HepG2 (cell line): ENCODE measurements around the gene POU5F1. TPM values are rescaled to one million over a fixed set of nuclear protein-coding genes. Genes with fewer than 3 reads are reported as not detected.

Experiments
- ATAC-seq: fragments of 200-7000 bp; cut with Tn5 transposase; 3 replicates; pipeline ENCODE4 v1.9.1; 2020; ENCODE audit warnings: mild to moderate bottlenecking, moderate library complexity
- BruUV-seq: library from RNA; stranded (reverse); fragments of 400-500 nt; replicated peaks from 2 replicates; lab custom pipeline; 2021; lab: Mats Ljungman, UMichigan
- CTCF ChIA-PET: fragments of 300-600 bp; formaldehyde crosslinking; extraction: SDS; loops from one replicate; lab custom pipeline; 2021; ENCODE audit warnings: low total read pairs, inconsistent platforms, low intra/inter-chr PET ratio; lab: Yijun Ruan, JAX
- POLR2A ChIA-PET: fragments of 350-600 bp; sonication (Branson Sonifier 250); formaldehyde crosslinking; loops from one replicate; lab custom pipeline; 2020; ENCODE audit warnings: antibody characterized with exemption, inconsistent platforms; lab: Yijun Ruan, JAX
- DNase-seq: peaks from one replicate; pipeline ENCODE4 v3.0.0-alpha.2; 2015; ENCODE audit warnings: low spot score
- FAIRE-seq: peaks from 3 replicates; lab custom pipeline; 2011; peaks lifted over from hg19 to GRCh38; lab: Jason Lieb, UNC
- H2AFZ ChIP-seq: one replicate; pipeline ENCODE4 v1.6.1; 2011; ENCODE audit warnings: low read length, inconsistent platforms
- H3K27ac ChIP-seq: fragments of 300-600 bp; 3 replicates; pipeline ENCODE4 v1.8.0; 2011; ENCODE audit warnings: mixed run types, mild to moderate bottlenecking, mixed read lengths, low read length, inconsistent platforms; ENCODE audit not compliant: insufficient read depth; ENCODE audit errors: extremely low read length
- H3K27me3 ChIP-seq, 2 experiments: fragments of 200-600 bp in 1 of 2; 2 replicates in 1 of 2; 3 replicates in 1 of 2; pipeline versions ENCODE4 v1.6.0 to v1.8.0; 2011; ENCODE audit warnings: low read length in 2 of 2, mild to moderate bottlenecking in 2 of 2, moderate library complexity in 2 of 2, inconsistent platforms in 1 of 2; ENCODE audit not compliant: insufficient read depth in 2 of 2, control insufficient read depth in 1 of 2
- H3K36me3 ChIP-seq, 2 experiments: fragments of 200-600 bp in 1 of 2; replicated peaks in 1 of 2; 2 replicates in 1 of 2; 3 replicates in 1 of 2; pipeline versions ENCODE4 v1.5.1 to v1.8.0; 2011; ENCODE audit warnings: low read length in 2 of 2, inconsistent platforms in 1 of 2; ENCODE audit not compliant: insufficient read depth in 2 of 2, control insufficient read depth in 1 of 2
- H3K4me1 ChIP-seq: 2 replicates; pipeline ENCODE4 v1.5.1; 2012; ENCODE audit warnings: low read length, inconsistent platforms; ENCODE audit not compliant: insufficient read depth
- H3K4me2 ChIP-seq: 2 replicates; pipeline ENCODE4 v1.6.0; 2011; ENCODE audit warnings: low read depth, low read length, inconsistent platforms
- H3K4me3 ChIP-seq, 3 experiments: fragments of 200-600 bp in 1 of 3; sonication (generic), shearing (Covaris generic) in 1 of 3; replicated peaks in 1 of 3; 2 replicates each; pipeline ENCODE4 v1.5.1; 2011 to 2016; ENCODE audit warnings: low read length in 3 of 3, inconsistent platforms in 2 of 3, low read depth in 2 of 3, mild to moderate bottlenecking in 2 of 3, control low read depth in 1 of 3, mixed read lengths in 1 of 3; ENCODE audit not compliant: insufficient read depth in 1 of 3
- H3K79me2 ChIP-seq: one replicate; pipeline ENCODE4 v1.6.1; 2011; ENCODE audit warnings: low read length, inconsistent platforms; ENCODE audit not compliant: insufficient read depth
- H3K9ac ChIP-seq: 2 replicates; pipeline ENCODE4 v1.6.0; 2011; ENCODE audit warnings: mild to moderate bottlenecking, low read depth, low read length, inconsistent platforms; ENCODE audit not compliant: insufficient read depth
- H3K9me3 ChIP-seq: 2 replicates; pipeline ENCODE4 v1.5.1; 2012; ENCODE audit warnings: mild to moderate bottlenecking, low read length
- H4K20me1 ChIP-seq: 2 replicates; pipeline ENCODE4 v1.6.0; 2011; ENCODE audit warnings: inconsistent platforms, mild to moderate bottlenecking, low read length, moderate library complexity; ENCODE audit not compliant: insufficient read depth
- ARID4A ChIP-seq: sonication (generic); formaldehyde crosslinking; IDR thresholded peaks from 2 replicates; pipeline ENCODE4 v1.5.0; 2020; ENCODE audit warnings: mild to moderate bottlenecking, missing genetic modification reagents, borderline replicate concordance
- SMAD3 ChIP-seq: sonication (generic); formaldehyde crosslinking; IDR thresholded peaks from 2 replicates; pipeline ENCODE4 v1.4.0; 2020; ENCODE audit warnings: missing genetic modification reagents
- SMAD9 ChIP-seq: sonication (generic); formaldehyde crosslinking; IDR thresholded peaks from 2 replicates; pipeline ENCODE4 v1.5.1; 2020; ENCODE audit warnings: mild to moderate bottlenecking, missing genetic modification reagents
- TCF12 ChIP-seq, 2 experiments: fragments of 450-650 bp in 1 of 2; sonication (generic) in 1 of 2; formaldehyde crosslinking in 1 of 2; IDR thresholded peaks; 2 replicates each; pipeline versions ENCODE4 v1.6.1 to v1.8.0; 2017 to 2022; ENCODE audit warnings: antibody characterized with exemption in 1 of 2, mild to moderate bottlenecking in 1 of 2, missing genetic modification reagents in 1 of 2, moderate library complexity in 1 of 2
- ZFP1 ChIP-seq: IDR thresholded peaks from 2 replicates; pipeline ENCODE4 v1.6.1; 2016
- ZNF772 ChIP-seq: sonication (generic); formaldehyde crosslinking; IDR thresholded peaks from 2 replicates; pipeline ENCODE4 v1.5.0; 2020; ENCODE audit warnings: mild to moderate bottlenecking, missing genetic modification reagents
- WGBS: methylation state at CpG from one replicate; pipeline ENCODE4 v1.1.6; 2017; ENCODE audit warnings: low lambda C conversion rate; 5-methylcytosine and 5-hydroxymethylcytosine counted together
- in situ Hi-C: cut with HindIII; loops from 2 replicates; pipeline ENCODE4 v1.10.0; 2017; ENCODE audit warnings: low pct_unique_long_range_greater_than_20kb; ENCODE audit not compliant: extremely low pct_ligation_motif_present
- intact Hi-C: fragments of 100-400 bp; cut with micrococcal nuclease; formaldehyde crosslinking; loops from one replicate; pipeline ENCODE4 v1.10.0; 2022; ENCODE audit not compliant: unreplicated experiment
- polyA plus RNA-seq, 8 experiments: library from polyadenylated mRNA; depleted of rRNA in 3 of 8; stranded (reverse) in 7 of 8; unstranded in 1 of 8; fragments of >200 nt; fragmentation: Illumina TruSeq in 4 of 8; extraction: Trizol in 4 of 8; gene quantifications; 2 replicates each; pipeline versions ENCODE4 v1.2.1 to v1.2.3, GENCODE V29; 2011 to 2016; ENCODE audit warnings: low read depth in 4 of 8, missing spikeins in 1 of 8, mixed read lengths in 1 of 8; ENCODE audit not compliant: insufficient read depth in 1 of 8
- total RNA-seq, 5 experiments: library from RNA; depleted of rRNA; stranded (reverse); fragments of >200 nt; fragmentation: Illumina TruSeq; extraction: Trizol; gene quantifications; 2 replicates each; pipeline ENCODE4 v1.2.3, GENCODE V29; 2016; ENCODE audit warnings: low read depth in 1 of 5
- TF ChIP-seq, protein P1 (sequence below): sonication (generic); formaldehyde crosslinking; IDR thresholded peaks from 2 replicates; pipeline ENCODE4 v1.4.0; 2020; ENCODE audit warnings: missing genetic modification reagents

The POU5F1 gene
- total and polyA plus RNA-seq, 2 of the 13 experiments (the other 11 are each of a cell fraction or from before 2014, with no cell fraction given): 2.5 to 7.2 TPM

GRCh38 chr6:31170987-31171671 lies 647 bp upstream of the POU5F1 start:
- intact Hi-C loops: no loop called here
- Histone ChIP-seq H3K4me2 (no peak overlapping the region), H3K4me1 (no peaks in the 10 kb centered on the region), H3K27ac (no peak overlapping the region), H3K4me3 (no peak overlapping the region), H3K9me3 (no peaks in the 10 kb centered on the region), H4K20me1 (no peaks in the 10 kb centered on the region; the same call in 1 of the 2 replicates), H2AFZ (no peak overlapping the region), H3K36me3 (peaks cover 6 to 31% of the 10 kb centered on the region in 2 experiments), H3K9ac (no peak overlapping the region), H3K27me3 (no peaks in the 10 kb centered on the region), H3K79me2 (peaks cover 1% of the 10 kb centered on the region)
- DNase-seq (no peak), ATAC-seq (no peak), FAIRE-seq (no peak)
- ChIA-PET POLR2A (no interaction called here), CTCF (no interaction called here)
- in situ Hi-C loops: no loop called here
- BruUV-seq: no TSS peak
- no peak for TF ChIP-seq SMAD3 (CRISPR knock-in tag)
- TF ChIP-seq, protein P1, sequence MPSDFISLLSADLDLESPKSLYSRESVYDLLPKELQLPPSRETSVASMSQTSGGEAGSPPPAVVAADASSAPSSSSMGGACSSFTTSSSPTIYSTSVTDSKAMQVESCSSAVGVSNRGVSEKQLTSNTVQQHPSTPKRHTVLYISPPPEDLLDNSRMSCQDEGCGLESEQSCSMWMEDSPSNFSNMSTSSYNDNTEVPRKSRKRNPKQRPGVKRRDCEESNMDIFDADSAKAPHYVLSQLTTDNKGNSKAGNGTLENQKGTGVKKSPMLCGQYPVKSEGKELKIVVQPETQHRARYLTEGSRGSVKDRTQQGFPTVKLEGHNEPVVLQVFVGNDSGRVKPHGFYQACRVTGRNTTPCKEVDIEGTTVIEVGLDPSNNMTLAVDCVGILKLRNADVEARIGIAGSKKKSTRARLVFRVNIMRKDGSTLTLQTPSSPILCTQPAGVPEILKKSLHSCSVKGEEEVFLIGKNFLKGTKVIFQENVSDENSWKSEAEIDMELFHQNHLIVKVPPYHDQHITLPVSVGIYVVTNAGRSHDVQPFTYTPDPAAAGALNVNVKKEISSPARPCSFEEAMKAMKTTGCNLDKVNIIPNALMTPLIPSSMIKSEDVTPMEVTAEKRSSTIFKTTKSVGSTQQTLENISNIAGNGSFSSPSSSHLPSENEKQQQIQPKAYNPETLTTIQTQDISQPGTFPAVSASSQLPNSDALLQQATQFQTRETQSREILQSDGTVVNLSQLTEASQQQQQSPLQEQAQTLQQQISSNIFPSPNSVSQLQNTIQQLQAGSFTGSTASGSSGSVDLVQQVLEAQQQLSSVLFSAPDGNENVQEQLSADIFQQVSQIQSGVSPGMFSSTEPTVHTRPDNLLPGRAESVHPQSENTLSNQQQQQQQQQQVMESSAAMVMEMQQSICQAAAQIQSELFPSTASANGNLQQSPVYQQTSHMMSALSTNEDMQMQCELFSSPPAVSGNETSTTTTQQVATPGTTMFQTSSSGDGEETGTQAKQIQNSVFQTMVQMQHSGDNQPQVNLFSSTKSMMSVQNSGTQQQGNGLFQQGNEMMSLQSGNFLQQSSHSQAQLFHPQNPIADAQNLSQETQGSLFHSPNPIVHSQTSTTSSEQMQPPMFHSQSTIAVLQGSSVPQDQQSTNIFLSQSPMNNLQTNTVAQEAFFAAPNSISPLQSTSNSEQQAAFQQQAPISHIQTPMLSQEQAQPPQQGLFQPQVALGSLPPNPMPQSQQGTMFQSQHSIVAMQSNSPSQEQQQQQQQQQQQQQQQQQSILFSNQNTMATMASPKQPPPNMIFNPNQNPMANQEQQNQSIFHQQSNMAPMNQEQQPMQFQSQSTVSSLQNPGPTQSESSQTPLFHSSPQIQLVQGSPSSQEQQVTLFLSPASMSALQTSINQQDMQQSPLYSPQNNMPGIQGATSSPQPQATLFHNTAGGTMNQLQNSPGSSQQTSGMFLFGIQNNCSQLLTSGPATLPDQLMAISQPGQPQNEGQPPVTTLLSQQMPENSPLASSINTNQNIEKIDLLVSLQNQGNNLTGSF (CRISPR knock-in tag): no peak
- no peak for TF ChIP-seq SMAD9
- no peak for TF ChIP-seq ARID4A (CRISPR knock-in tag)
- no peak for TF ChIP-seq ZNF772 (CRISPR knock-in tag)
- no peak for TF ChIP-seq ZFP1 (CRISPR knock-in tag)
- TF ChIP-seq TCF12 (IDR thresholded peaks at IDR 0.05): no peak
- TF ChIP-seq TCF12 (CRISPR knock-in tag; IDR thresholded peaks at IDR 0.05): no peak
- WGBS: 98% methylated on average over 10 of the region's 10 CpGs
